ENCODE measurements around the gene TECTA.

The TECTA gene

GRCh38 chr11:121070951-121071845 lies 29.8 kb upstream of the TECTA start:
- H3K4me1 ChIP-seq (ENCODE audit: control insufficient read depth, insufficient read depth, low read length): no peaks in the 10 kb centered on the region
- no peaks in the 10 kb centered on the region for H3K27me3 ChIP-seq (ENCODE audit: control insufficient read depth, insufficient read depth, low read length)
- H3K9ac ChIP-seq (ENCODE audit: low read length): no peak overlapping the region
- no peak overlapping the region for H3K4me3 ChIP-seq (ENCODE audit: low read length)
- no peak overlapping the region for H3K27ac ChIP-seq (ENCODE audit: low read depth, low read length)
- H3K36me3 ChIP-seq (ENCODE audit: control insufficient read depth, insufficient read depth, low read length): peaks cover 4% of the 10 kb centered on the region

GRCh38 chr11:121071846-121072450 lies 29.1 kb upstream of the TECTA start:
- Histone ChIP-seq H3K27ac (ENCODE audit: low read depth, low read length) (no peak overlapping the region), H3K4me1 (ENCODE audit: control insufficient read depth, insufficient read depth, low read length) (no peaks in the 10 kb centered on the region), H3K9ac (ENCODE audit: low read length) (no peak overlapping the region), H3K36me3 (ENCODE audit: control insufficient read depth, insufficient read depth, low read length) (peaks cover 4% of the 10 kb centered on the region), H3K4me3 (ENCODE audit: low read length) (no peak overlapping the region), H3K27me3 (ENCODE audit: control insufficient read depth, insufficient read depth, low read length) (no peaks in the 10 kb centered on the region)

DNA sequence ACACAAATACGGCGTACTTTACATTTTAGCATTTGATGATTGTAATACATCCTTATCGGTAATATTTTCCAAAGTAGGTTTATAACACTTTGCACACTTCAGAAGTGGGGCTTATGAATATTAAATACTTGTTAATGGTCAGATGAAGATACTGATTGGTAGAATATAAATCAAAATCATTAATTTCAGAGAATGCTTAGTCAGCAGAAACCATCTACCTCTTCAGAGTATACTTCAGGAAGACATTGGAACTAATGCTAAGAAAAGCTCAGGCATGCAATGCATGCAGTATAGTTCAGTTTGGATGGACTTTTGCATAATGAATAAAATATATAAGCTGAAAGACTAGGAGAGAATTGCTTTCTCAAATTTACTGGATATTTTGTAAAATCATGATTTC lies 19.7 kb upstream of the TECTA start:
- Histone ChIP-seq H3K36me3 (ENCODE audit: control insufficient read depth, insufficient read depth, low read length) (peaks cover 3% of the 10 kb centered on the region), H3K27ac (ENCODE audit: low read depth, low read length) (no peak overlapping the region), H3K4me3 (ENCODE audit: low read length) (no peak overlapping the region), H3K27me3 (ENCODE audit: control insufficient read depth, insufficient read depth, low read length) (no peaks in the 10 kb centered on the region), H3K9ac (ENCODE audit: low read length) (no peak overlapping the region), H3K4me1 (ENCODE audit: control insufficient read depth, insufficient read depth, low read length) (no peaks in the 10 kb centered on the region)

DNA sequence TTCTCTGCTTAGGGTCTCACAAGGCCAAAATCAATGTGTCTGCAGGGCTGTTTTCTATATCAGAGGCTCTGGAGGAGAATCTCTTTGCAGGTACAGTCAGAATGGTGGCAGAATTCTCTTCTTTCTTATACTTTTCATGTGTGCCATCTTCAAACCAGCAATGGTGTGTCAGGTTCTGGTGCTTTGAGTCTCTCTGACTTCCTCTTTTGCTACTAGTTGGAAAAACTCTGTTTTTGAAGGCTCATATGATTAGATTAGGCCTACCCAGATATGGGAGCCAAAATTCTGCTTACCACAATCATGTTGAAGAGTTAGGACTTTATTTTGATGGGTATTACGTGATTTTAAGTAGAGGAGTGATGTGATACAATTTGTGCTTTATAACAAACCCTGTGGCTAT lies 18.8 kb upstream of the TECTA start:
- H3K36me3 ChIP-seq (ENCODE audit: control insufficient read depth, insufficient read depth, low read length): peaks cover 8% of the 10 kb centered on the region

DNA sequence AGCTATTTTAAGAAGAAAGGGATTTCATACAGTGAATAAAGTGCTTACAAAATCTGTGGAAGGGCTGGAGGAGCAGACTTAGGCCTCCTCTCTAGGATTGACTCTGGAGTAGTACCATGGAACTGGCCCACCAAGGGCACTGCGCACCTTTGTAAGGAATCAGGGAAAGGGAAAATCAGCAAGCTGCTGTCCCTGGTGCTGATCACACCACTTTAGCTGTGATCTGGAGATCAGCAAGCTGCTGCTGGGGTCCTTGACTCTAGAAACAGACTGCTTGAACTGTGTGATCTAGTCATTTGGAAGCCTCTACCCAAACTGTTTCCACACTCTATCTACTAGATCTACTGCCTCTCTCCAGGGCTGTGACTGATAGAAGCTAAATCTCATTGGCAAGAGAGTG lies 18.4 kb upstream of the TECTA start:
- Histone ChIP-seq H3K4me3 (ENCODE audit: low read length) (no peak overlapping the region), H3K9ac (ENCODE audit: low read length) (no peak overlapping the region), H3K4me1 (ENCODE audit: control insufficient read depth, insufficient read depth, low read length) (no peaks in the 10 kb centered on the region), H3K36me3 (ENCODE audit: control insufficient read depth, insufficient read depth, low read length) (peaks cover 9% of the 10 kb centered on the region), H3K27ac (ENCODE audit: low read depth, low read length) (no peak overlapping the region), H3K27me3 (ENCODE audit: control insufficient read depth, insufficient read depth, low read length) (no peaks in the 10 kb centered on the region)

More for the DNA sequence above, 18.8 kb upstream of the TECTA start:
- Histone ChIP-seq H3K4me3 (ENCODE audit: low read length) (no peak overlapping the region), H3K27ac (ENCODE audit: low read depth, low read length) (no peak overlapping the region), H3K4me1 (ENCODE audit: control insufficient read depth, insufficient read depth, low read length) (no peaks in the 10 kb centered on the region), H3K27me3 (ENCODE audit: control insufficient read depth, insufficient read depth, low read length) (no peaks in the 10 kb centered on the region), H3K9ac (ENCODE audit: low read length) (no peak overlapping the region)

DNA sequence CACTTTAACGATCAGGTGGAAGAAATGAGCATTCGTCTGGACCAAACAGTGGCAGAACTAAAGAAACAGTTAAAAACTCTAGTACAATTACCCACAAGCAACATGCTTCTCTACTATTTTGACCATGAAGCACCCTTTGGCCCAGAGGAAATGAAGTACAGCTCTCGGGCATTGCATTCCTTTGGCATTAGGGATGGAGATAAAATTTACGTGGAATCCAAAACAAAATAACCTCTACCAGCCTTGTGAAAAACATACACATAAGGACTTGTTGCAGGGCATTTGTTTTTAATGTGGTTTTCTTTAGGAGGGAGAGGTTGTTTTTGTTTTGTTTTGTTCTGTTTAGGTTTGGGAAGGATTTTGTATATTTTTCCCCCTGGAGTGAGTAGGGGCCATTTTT lies 14.2 kb upstream of the TECTA start:
- Histone ChIP-seq H3K27me3 (ENCODE audit: control insufficient read depth, insufficient read depth, low read length) (no peaks in the 10 kb centered on the region), H3K36me3 (ENCODE audit: control insufficient read depth, insufficient read depth, low read length) (peaks cover 9% of the 10 kb centered on the region), H3K4me1 (ENCODE audit: control insufficient read depth, insufficient read depth, low read length) (no peaks in the 10 kb centered on the region), H3K9ac (ENCODE audit: low read length) (no peak overlapping the region), H3K4me3 (ENCODE audit: low read length) (no peak overlapping the region), H3K27ac (ENCODE audit: low read depth, low read length) (no peak overlapping the region)

- Histone ChIP-seq H3K9ac (ENCODE audit: low read length) (no peak overlapping the region), H3K4me1 (ENCODE audit: control insufficient read depth, insufficient read depth, low read length) (no peaks in the 10 kb centered on the region), H3K27me3 (ENCODE audit: control insufficient read depth, insufficient read depth, low read length) (no peaks in the 10 kb centered on the region), H3K4me3 (ENCODE audit: low read length) (no peak overlapping the region), H3K27ac (ENCODE audit: low read depth, low read length) (no peak overlapping the region), H3K36me3 (ENCODE audit: control insufficient read depth, insufficient read depth, low read length) (peaks cover 9% of the 10 kb centered on the region)
These were observed 11.5 kb upstream of the TECTA start for GRCh38 chr11:121089566-121089965.

DNA sequence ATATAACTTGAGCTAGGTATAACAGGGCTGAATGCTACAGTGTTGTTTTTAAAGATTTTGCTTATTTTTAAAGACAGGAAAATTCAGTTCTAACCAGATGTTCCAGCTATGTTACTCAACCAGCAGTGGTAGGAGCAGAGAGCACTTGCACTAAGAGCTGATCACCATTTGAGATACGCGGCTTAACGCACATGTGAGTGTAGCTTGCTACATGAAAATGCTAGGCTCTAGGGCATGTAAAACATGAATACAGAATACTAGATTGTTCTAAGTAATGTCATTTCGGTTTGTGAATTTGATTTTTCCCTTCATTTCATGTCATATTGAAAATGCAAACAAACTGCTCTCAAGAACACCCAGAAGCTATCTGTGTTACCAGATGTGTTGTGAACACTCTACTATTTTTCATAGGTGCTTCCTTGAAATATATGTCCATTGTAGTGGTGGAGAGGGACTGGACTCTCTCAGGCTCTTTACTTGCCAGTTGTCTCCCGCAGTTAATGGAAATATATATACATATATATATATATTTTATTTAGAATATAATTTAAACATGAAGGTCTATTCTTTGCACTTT lies 10.8 kb upstream of the TECTA start:
- no peak overlapping the region for H3K9ac ChIP-seq (ENCODE audit: low read length)
- no peaks in the 10 kb centered on the region for H3K4me1 ChIP-seq (ENCODE audit: control insufficient read depth, insufficient read depth, low read length)
- no peaks in the 10 kb centered on the region for H3K27me3 ChIP-seq (ENCODE audit: control insufficient read depth, insufficient read depth, low read length)
- H3K36me3 ChIP-seq (ENCODE audit: control insufficient read depth, insufficient read depth, low read length): peaks cover 9% of the 10 kb centered on the region
- no peak overlapping the region for H3K27ac ChIP-seq (ENCODE audit: low read depth, low read length)
- no peak overlapping the region for H3K4me3 ChIP-seq (ENCODE audit: low read length)

- H3K27me3 ChIP-seq (ENCODE audit: control insufficient read depth, insufficient read depth, low read length): no peaks in the 10 kb centered on the region
- no peak overlapping the region for H3K9ac ChIP-seq (ENCODE audit: low read length)
- H3K4me3 ChIP-seq (ENCODE audit: low read length): no peak overlapping the region
- no peak overlapping the region for H3K27ac ChIP-seq (ENCODE audit: low read depth, low read length)
- H3K4me1 ChIP-seq (ENCODE audit: control insufficient read depth, insufficient read depth, low read length): no peaks in the 10 kb centered on the region
- peaks cover 5% of the 10 kb centered on the region for H3K36me3 ChIP-seq (ENCODE audit: control insufficient read depth, insufficient read depth, low read length)
These were observed 9.4 kb upstream of the TECTA start for GRCh38 chr11:121091492-121092152.

GRCh38 chr11:121095561-121095960 lies 5.5 kb upstream of the TECTA start:
- Histone ChIP-seq H3K4me3 (ENCODE audit: low read length) (no peak overlapping the region), H3K27ac (ENCODE audit: low read depth, low read length) (no peak overlapping the region), H3K4me1 (ENCODE audit: control insufficient read depth, insufficient read depth, low read length) (no peaks in the 10 kb centered on the region), H3K9ac (ENCODE audit: low read length) (no peak overlapping the region), H3K36me3 (ENCODE audit: control insufficient read depth, insufficient read depth, low read length) (no peaks in the 10 kb centered on the region), H3K27me3 (ENCODE audit: control insufficient read depth, insufficient read depth, low read length) (no peaks in the 10 kb centered on the region)

DNA sequence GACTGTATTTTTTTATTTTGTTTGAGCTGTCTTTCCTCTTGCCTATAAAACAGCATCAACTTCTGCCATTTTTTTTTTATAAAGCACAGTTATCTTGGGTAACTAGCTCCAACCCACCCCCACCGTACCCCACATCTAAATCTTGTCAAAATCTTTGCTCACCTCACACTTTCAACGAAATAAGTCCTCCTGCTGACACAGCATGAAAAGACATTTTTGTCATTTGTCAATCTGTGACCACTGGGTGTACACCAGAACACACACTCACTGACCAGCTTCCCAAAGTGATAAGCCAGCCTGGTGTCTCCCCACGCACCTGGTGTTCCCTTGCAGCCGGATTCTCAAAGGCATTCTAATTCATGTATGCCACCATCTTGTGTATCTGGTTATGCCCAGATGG lies 1.7 kb upstream of the TECTA start:
- no peak overlapping the region for H3K27ac ChIP-seq (ENCODE audit: low read depth, low read length)
- H3K4me3 ChIP-seq (ENCODE audit: low read length): no peak overlapping the region
- no peak overlapping the region for H3K9ac ChIP-seq (ENCODE audit: low read length)
- H3K36me3 ChIP-seq (ENCODE audit: control insufficient read depth, insufficient read depth, low read length): no peaks in the 10 kb centered on the region
- no peaks in the 10 kb centered on the region for H3K27me3 ChIP-seq (ENCODE audit: control insufficient read depth, insufficient read depth, low read length)
- H3K4me1 ChIP-seq (ENCODE audit: control insufficient read depth, insufficient read depth, low read length): no peaks in the 10 kb centered on the region

DNA sequence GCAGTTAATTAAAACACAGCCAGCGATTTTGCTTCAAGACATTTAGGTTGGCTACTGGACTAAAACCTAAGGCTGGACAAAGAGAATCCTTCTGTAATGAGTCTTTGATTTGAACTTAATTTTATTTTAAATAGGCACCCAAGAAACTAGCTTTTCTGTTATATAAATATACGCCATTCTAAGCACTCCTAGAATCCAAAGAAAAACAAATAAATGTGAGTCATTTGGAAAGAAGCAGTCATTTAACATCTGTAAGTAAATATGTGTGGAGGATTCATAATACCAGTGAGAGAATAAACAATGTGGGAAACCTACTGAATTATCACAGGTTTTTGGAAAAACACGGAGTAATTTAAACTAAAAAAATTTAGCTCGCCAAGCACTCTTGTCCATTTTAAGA lies 1.2 kb upstream of the TECTA start:
- Histone ChIP-seq H3K36me3 (ENCODE audit: control insufficient read depth, insufficient read depth, low read length) (no peaks in the 10 kb centered on the region), H3K4me3 (ENCODE audit: low read length) (no peak overlapping the region), H3K9ac (ENCODE audit: low read length) (no peak overlapping the region), H3K27me3 (ENCODE audit: control insufficient read depth, insufficient read depth, low read length) (no peaks in the 10 kb centered on the region), H3K27ac (ENCODE audit: low read depth, low read length) (no peak overlapping the region), H3K4me1 (ENCODE audit: control insufficient read depth, insufficient read depth, low read length) (no peaks in the 10 kb centered on the region)
